Stimulated activated CD4-positive, alpha-beta T cell treated with anti-CD3 and anti-CD28 coated beads, Interleukin-15, amount 100 ng/mL, for 1 hour (primary cell): Measurements from ENCODE around the gene GLDN.
"Not testable (repeated sequence)": the region's sequence is repeated elsewhere in the genome, so short reads cannot be mapped to it uniquely, and the experiment has no call there.

Experiments used
- DNase-seq, 2 donors: peaks; one replicate each; pipeline ENCODE4 v3.0.0-alpha.2; 2020; ENCODE audit warnings: low read depth in 1 of 2, low spot score in 1 of 2

GLDN gene

DNA sequence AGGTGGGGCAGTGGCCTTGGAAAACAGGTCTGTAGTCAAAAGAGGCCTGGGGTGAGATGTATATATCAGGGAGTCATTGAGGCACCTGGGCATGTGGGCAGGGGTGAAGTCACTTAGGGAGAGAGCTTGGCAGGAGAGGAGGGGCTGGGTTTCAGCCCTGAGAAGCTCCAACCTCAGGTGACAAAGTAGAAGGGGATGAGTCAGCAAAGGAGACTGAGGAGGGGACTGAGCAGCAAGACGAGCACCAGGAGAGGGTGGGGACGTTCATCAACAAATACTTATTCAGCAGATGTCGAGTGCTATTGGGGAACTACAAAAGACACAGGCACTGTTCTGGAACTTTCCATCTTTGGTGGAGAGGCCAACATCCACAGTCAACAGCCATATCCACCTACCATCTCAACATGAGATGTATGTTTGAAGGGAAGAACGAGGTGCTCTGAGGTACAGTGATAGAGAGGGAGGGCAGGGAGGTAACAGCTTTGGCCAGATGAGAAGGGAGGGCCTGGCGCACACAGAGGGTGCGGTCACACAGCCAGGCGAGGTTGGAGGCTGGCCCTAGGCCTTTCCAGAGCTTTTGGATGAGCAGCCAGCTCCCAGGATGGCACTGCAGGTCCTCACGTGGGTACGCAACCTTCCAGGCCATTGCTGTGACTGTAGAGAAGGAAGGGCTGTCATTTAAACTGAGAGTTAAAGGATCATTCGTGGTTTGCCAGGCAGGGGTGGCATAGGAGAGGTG lies 45.7 kb downstream of the GLDN start:
- DNase-seq = no peak

DNA sequence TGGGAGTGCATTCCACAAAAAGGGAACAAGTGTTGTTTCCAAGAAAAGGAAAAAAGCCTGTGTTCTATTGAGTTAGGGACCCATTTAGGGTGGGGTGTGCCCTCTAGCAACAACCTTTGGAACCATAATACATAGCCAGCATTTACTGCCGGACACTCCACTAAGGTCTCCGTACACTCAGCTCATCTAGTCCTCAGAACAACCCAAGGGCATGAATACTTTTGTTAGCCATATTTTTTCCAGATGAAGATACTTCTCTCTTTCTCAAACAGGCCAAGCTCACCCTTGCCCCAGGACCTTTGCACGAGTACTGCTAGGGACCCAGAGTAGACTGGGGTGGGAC lies 46.2 kb downstream of the GLDN start:
- no peak for DNase-seq

GRCh38 chr15:51388726-51389125 lies 47.3 kb downstream of the GLDN start:
- DNase-seq = no peak

DNA sequence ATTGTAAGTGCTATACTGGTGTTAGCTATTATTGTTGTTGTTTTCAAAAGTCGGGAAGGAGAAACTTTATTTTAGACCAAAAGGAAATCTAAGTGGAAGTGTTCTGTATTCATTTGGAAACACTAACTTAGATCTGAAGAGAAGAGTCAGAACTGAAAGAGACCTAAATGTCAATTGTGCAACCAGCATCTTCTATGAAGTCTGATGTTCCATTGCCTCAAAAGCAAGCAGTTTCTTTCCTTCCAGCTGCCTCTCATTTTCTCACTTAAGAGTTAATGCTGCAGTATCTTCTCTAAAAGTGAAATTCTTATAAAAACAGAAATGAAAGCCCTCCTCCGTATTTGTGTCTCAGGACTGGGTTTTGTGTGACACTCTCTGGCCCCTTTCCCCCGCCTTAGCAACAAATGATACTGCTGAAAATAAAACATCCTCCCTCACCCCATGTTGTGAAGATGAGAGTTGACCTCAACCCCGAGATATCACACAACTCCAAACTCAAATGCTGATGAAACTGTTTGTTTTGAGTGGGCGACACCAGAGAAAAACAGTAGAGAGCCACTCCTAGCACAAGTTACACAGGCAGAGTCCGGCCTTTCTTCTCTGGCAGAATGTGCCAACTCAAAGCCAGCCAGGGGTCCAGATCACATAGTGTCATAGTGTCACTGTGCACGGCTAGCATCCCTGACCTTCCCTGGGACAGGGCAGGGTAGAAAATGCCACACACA lies 48.9 kb downstream of the GLDN start:
- DNase-seq = no peak

DNA sequence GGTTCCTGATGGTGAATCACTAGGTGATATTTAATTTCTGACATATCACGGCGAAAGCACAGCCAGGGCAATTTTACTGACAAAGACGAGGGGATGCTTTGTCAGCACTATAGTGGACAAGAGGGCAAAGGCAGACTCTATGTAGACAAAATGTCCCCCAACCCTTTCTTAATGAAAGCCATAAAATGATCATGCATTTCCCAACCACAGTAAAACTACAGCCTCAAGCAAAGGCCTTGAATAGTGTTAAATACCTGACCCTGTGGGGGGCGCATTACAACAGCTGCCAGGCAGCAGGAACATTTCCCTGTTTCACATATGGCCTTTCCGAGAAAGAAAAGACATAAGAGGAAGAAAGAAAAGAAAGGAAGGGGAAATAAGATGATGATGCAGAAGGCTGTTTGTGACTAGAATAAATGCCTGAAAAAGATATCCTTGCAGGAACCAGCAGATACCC lies 49.5 kb downstream of the GLDN start:
- DNase-seq = no peak

GRCh38 chr15:51396921-51397320 lies 55.5 kb downstream of the GLDN start:
- DNase-seq = no peak

GRCh38 chr15:51398626-51399025 lies 57.2 kb downstream of the GLDN start:
- no peak for DNase-seq

GRCh38 chr15:51401051-51401780 lies 59.8 kb downstream of the GLDN start:
- DNase-seq = no peak

DNA sequence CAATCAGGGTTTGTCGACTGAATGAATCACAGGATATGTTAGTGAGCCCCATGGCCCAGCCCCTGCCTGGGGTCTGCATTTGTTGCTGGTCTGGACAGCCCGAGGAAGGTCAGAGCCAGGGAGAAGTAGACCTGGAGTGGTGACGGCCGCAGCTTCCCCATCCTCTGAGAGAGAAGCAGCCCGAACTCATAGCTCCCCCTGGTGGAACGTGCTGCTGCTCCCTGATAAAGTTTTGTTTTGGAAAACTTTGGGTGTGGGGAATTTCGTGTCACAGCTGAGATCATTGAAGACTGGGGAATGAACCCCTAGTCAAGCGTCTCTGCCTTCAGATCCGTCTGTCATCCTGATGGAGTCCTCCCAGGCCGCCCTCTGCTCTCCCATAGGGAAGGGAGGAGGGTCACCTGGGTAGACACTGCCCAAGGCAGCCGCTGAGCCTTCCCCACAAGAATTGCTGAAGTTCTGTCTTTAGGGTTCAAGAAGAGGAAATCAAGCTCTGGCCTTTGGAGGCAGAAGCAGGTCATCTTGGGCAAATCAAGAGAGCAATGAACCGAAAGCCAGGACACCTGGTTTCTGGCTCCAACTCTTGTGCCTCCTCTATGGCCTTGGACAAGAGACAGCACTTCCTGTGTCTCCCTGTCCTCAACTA lies 60.5 kb downstream of the GLDN start:
- no peak for DNase-seq

DNA sequence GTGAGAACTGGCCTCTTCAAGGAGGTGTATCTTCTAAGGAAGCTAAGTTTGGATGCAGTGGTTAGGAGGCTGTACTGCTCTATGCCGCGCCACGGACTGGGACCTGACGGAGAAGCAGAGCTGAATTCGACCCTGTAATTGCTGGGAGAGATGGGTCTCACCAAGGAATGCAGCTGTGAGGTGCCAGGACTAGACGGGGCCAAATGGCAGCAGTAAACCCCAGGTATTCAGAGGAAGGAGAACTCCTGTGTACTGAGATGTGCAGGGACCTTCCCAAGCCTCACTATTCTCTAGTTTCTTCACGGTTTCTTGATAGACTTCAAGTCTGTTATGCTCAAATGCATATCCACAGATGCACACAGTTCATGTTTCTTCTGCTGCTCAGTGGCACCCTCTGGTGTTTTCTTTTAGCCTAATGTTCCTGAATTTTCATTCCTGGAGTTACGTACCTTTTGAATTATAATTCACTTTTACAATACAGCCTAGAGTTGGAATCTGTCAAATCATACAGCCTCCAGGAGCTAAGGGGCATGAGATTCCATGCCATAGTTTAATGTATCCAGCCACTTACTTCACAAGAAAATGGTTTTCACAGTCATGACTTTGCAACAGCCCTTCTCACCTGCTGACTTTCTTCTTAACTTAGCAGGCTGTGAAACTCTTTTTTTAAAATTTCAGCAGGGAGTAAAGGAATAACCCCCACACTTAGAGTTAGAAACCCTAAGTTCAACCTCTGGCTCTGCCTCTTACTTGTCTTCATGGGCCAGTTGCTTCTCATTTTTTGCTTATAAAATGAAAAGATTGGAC lies 61.8 kb downstream of the GLDN start:
- no peak for DNase-seq

GRCh38 chr15:51403946-51404695 lies 62.7 kb downstream of the GLDN start:
- no peak for DNase-seq

GRCh38 chr15:51405693-51406523 lies 64.5 kb downstream of the GLDN start:
- no peak for DNase-seq

GRCh38 chr15:51414256-51414860 lies 72.9 kb downstream of the GLDN start:
- DNase-seq = no peak

DNA sequence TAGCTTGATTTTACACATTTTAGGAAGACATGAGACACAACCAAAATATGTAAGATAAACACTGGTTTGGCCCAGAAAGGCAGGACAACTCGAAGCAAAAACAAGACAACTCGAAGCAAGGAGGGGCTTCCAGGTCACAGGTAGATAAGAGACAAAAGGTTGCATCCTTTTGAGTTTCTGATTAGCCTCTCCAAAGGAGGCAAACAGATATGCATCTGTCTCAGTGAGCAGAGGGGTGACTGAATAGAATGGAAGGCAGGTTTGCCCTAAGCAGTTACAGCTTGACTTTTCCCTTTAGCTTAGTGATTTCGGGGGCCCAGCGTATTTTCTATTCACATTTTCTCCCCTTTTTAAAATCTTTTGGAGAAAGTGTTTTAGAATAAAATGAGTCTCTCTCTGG lies 74.7 kb downstream of the GLDN start:
- DNase-seq = no peak

- not testable (repeated sequence) for DNase-seq
Measured at GRCh38 chr15:51423040-51423439, 81.6 kb downstream of the GLDN start.

GRCh38 chr15:51424780-51425179 lies 83.3 kb downstream of the GLDN start:
- no peak for DNase-seq

DNA sequence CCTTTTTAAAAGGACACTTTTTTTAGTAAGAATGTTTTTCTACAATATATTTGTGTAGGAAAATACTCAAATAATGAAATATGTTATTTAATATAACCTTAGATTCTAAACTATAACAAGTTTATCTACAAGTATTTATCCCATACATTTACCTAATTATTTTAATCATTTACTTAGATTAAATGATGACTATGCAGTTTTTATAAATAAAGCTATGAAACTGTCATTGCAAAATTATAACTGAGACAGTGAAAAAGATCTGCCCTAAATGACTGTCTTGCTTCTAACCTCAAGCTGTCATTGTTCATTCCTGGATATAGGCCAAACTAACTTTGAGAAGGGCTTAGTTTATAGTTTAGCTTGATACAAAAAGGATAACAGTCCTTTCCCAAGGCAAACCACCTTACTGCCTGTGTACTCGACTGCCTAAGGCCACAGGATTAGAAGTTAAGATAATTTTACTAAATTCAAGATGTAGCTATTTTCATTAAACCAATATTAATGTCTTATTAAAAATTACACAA lies 84.1 kb downstream of the GLDN start:
- DNase-seq = no peak

- DNase-seq = no peak
Measured at GRCh38 chr15:51438526-51438925, 97.1 kb downstream of the GLDN start.
